Measurements from ENCODE around the gene DDR2.

DDR2 gene

GRCh38 chr1:162696286-162696862 lies 64.1 kb downstream of the DDR2 start:
- peak in 31 of 51 donors; percentile 1 to 65 (median 24) for DNase-seq

DNA sequence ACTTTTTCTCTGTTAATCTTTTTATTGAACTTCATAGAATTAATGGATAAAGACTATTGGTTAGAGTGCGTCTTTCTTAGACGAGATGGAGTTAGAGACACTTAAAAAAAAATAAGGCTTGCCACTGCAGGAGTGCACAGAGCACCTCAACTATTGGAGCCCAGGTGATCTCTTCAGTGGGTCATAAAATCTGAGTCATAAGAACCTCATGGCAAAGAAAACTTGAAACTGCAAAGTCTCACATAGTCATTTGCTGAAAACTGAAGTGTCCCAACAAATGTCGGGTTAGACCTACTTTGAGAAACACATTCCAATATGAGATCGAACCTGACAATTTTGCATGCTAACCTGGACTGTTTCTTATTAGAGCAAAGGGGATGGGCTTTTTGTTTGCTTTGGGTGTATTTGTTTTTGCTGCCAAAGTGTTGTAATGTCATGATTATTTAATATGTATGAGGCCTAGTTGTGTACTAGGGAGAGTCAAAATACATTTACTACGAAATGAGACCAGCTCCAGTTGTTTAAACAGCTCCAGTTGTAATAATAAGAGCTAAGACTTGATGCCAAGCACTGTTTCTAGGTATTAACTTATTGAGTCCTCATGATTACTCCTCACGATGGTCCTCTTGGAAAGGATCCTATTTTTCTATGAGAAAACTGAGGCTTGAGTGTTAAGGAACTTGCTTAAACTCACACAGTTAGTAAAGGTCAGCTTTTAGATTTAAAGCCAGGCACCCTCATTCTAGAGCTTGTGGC lies 65.1 kb downstream of the DDR2 start:
- no peak for DNase-seq

GRCh38 chr1:162699366-162699765 lies 67.1 kb downstream of the DDR2 start:
- DNase-seq = no peak

- no peak for DNase-seq
Observed at GRCh38 chr1:162700131-162700530, 67.9 kb downstream of the DDR2 start.

DNA sequence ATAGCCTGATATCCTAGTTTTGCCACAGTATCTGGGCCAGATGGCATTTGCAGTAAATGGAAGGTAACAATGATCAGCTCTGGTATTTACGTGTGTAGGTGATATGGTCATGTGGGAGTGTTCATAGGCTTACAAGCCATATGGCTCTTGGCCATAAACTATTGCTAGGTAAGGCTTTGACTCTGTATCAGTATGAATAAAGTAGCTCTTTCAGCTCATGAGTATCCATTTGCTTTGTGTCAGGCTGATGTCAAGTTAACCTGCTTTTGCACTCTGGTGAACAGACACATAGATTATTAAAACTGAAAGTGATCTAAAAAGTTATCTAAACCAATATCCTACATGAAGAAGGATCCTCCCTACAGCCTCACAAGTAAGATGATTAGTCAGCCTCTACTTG lies 69.0 kb downstream of the DDR2 start:
- DNase-seq = no peak

GRCh38 chr1:162702628-162703027 lies 70.4 kb downstream of the DDR2 start:
- DNase-seq = no peak

GRCh38 chr1:162703708-162704107 lies 71.4 kb downstream of the DDR2 start:
- no peak for DNase-seq

DNA sequence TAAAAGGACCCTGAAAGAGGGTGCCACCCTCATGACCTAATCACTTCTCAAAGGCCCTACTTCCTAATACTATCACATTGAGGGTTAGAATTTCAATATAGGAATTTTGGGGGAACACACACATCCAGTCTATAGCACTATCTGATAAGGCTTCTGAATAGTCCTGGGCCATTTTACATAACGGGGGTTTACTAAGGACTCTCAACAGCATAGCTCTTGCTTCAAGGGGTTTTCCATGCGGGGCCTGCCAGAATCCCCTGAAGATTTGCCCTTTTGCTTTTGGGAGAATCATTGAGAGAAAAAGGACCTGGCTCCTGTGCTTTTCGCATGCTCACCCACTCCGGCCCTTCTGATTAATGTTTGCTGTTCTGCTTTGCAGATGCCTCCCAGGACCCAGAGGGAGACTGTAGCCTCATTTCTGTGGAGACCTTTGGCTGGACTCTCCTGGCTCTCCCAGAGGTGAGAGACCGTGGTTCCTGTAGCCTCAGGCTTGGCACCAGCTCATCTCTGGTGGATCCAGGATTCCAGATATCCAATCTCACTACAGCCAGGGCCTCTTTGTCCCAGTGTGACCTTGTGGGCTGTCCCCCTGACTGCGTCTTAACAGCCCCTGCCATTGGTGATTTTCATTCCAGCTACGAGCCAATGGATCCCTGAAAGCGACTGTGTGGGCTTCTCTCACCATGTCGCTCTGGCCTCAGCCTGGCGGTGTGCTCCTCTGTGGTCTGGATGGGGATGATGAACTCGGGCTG lies 72.6 kb downstream of the DDR2 start:
- DNase-seq = no peak

DNA sequence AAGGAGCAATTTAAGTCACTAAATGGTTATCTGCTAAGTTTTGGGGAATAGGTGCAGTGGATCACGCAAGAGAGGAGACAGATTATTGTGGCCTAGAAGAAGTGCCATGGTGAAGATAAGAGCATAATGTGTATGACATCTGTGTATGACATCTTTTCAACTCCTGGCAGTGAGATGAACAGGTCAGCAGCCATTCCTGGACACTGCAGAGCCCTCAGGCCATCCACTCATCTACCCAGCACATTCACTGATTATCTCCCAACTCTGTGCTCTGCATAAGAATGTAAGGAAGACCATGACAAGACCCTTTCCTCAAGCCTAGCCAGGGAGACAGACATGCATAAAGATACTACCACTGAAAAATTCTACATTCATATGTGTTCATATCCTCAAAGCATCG lies 73.7 kb downstream of the DDR2 start:
- no peak for DNase-seq

DNA sequence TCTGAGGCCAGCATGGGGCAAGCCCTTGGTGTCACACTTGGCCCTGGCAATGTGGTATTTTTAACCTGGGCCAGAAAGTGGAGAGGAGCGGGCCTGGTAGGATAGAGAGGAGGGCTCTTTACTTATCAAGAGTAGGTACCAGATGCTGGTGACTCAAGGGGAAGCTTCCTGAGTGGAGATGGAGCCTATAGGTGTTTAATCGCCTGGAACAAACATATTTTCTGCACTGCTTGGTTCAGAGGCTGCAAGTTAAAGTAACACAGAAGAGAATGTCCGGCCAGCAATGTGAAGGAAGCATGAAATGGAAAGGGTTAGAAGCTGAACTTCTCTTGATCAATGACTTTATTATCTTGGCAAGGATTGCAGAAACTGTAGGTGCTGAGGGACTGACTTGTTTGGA lies 74.3 kb downstream of the DDR2 start:
- DNase-seq = no peak

- no peak for DNase-seq
Observed at GRCh38 chr1:162708286-162708685, 76.0 kb downstream of the DDR2 start.

DNA sequence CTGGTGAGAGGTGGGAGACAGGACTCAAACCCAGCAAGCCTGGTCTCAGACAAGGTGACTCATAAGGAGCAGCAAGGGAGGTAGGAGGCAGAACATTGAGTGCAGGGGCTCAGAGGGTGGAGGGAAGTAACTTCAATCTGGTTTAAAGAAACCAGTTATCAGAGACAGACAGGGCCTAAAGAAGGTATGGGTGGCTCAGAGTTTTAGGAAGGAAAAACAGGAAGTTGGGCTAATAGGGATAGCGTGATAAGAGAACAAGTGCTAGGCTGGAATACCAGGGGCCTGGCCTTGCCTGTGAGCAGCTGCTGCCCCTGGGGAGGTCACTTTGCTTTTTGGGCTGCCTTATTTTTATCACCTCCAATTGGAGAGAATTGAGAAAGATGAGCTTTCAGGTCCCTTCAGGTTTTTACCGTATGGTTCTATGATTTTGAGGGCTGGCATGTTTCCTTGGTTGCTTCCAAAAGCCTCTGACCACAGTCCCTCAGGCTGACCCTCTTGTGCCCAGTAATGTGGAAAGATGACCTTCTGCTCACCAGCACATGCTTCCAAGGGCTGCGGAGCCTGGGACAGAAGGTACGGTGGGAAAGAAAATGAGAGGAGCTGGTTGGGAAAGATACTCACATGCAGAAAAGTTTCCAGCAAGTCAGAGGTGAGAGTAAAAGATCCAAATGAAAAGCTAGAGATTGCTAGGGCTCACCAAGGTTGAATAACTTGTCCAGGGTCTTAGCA lies 77.0 kb downstream of the DDR2 start:
- no peak for DNase-seq

GRCh38 chr1:162709870-162710269 lies 77.6 kb downstream of the DDR2 start:
- DNase-seq = no peak

GRCh38 chr1:162710345-162710744 lies 78.1 kb downstream of the DDR2 start:
- DNase-seq = no peak

- DNase-seq = no peak
Observed at GRCh38 chr1:162710780-162711465, 78.7 kb downstream of the DDR2 start.

- no peak for DNase-seq
Observed at GRCh38 chr1:162712317-162713029, 80.2 kb downstream of the DDR2 start.

GRCh38 chr1:162716123-162716522 lies 83.9 kb downstream of the DDR2 start:
- peak in 6 of 51 donors; percentile 2 to 16 (median 6) for DNase-seq

DNA sequence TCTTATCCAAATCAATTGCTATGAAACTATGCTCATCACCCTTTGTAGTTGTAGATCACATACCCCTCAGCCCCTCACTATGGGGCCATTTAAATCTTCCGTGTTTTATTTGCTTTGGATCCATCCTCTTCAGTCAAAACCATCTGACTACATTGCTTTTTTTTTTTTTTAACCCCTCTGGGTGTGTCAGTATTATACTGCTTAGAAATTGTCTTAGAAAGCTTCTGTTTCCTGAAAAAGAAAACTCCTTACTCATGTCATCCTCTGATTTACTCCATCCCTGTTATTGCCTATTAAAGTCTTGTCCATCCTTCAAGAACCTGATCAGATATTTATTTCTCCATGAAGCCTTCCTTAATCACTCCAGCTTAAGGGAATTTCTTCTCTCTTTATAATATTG lies 84.3 kb downstream of the DDR2 start:
- no peak for DNase-seq

DNA sequence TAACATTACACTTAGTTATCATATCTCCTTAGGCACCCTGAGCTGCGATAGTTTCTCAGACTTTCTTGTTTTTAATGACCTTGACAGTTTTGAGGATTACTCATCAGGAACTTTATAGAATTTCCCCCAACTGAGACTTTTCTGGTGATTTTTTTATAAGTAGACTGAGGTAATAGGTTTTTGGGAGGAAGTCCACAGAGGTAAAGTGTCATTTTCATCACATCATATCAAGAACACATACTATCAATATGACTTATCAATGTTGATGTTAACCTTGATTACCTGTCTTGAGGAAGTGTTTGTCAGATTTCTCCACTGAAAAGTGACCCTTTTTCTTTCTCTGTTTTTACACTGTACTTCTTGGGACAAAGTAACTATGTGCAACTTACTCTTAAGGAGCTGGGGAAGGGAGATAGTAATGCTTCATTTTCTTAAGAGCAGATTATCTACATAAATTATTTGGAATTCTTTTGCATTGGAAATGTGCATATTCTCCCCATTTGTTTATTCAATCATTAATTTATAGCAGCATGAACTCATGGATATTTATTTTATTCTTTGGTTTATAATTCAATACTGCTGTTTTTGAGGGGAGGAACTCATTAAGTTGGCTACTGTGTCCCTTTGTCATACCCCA lies 85.4 kb downstream of the DDR2 start:
- no peak for DNase-seq

- no peak for DNase-seq
Observed at GRCh38 chr1:162719678-162720077, 87.4 kb downstream of the DDR2 start.
